ENCODE measurements around the gene MAML2.

MAML2 gene

DNA sequence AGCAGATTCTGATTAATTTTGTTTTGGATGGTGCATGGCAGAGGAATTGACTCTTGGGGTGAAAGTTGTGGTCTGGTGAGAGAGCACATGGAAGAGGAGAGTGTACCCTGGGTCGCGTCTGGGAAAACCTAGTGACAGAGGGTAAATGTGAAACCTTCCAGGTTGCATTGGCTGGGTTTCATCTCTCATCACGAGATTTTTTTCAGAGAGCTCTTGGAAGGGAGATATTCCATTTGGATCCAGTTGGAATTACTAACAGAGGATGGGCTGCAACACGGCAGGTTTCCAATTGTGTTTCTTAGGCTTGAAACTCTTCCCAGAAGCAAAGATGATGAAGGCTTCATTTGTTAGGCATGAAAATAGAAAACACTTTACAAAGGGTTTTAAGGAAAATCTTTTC, 309.4 kb downstream of the MAML2 start:
- no peak for DNase-seq

DNA sequence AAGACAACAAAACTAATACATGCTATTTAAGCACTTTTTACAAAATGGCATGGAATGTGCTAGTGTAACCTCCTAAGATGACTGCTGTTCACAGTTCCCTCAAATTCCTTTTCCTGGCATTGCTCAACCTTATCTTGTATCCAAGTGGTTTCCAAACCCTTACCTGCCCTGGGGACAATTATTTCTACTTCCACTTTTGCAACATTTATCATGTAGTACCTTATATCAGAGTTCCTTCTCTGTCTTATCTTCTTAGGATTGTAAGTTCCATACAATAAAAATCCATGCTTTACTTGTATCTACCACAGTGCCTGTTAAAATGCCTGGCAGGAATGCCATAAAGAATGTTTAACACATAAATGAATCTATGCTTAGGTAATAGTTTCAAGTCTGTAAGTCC, 309.9 kb downstream of the MAML2 start:
- no peak for DNase-seq

DNA sequence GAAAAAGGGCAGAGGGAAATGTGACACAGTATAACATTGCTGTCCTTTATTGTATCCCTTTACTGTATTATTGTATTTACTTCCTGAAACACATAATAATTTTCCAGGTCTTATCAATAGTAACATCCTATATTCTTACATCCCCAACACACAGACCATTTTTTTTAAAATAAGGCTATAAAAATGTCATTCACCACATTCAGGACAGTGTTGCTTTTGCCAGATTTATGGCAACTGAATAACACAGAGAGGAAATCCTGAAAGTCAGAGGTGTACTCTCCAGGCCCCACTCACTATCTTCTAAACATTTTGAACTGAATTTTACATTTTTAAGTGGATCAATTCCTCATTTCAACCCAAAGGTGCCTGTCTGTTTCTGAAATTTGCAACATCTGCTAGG, 314.2 kb downstream of the MAML2 start:
- DNase-seq: no peak

DNA sequence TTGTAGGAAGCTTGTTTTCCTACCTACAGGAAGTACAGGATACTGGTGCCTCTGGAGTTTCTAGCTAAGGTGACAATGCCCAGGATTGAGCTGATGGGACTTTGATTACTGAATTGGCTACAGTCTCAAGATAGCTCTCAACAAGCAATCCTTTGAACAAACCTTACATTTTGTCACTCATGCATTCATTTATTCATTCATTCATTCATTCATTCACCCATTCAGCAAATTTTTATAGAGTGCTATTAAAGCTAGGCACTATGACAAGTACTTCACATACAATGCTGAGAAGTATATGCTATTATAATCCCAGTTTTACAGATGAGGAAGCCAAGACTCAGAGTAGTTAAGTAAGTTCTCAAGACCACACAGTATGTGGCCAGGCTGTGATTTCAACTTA, 316.0 kb downstream of the MAML2 start:
- no peak for DNase-seq

DNA sequence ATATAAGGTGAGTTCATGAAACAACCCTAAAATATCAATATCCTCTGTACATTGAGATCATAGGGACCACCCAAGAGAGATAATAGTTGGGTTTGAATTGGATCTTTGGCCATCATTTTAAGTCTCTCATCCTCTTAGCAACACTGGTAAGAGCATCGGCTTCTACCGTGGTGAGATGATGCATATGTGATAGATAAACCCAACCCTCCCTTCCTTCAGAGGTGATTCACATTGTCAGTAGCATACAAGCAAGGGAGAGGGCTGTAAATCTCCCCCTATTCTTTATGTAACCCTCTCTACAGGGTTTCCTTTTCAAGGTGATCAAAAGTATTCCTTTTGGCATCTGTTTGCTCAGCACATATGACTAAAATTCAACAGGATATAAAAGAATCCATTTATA, 316.7 kb downstream of the MAML2 start:
- no peak for DNase-seq

DNA sequence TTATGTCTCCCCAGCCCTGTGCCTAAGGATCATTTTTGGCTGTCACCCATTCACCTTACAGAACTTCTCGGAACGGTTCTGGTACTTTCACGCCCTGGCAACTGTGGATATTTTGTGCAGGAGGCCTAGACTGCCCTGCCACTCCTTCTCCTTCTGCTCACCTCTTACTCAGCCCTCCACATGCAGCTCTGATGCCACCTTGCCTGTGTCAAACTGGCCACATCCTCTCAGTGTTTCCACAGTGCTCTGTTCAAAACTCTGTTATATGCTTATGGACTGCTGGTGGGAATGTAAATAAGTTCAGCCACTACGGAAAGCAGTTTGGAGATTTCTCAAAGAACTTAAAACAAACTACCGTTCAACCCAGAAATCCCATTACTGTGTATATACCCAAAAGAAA, 318.3 kb downstream of the MAML2 start:
- DNase-seq: no peak

DNA sequence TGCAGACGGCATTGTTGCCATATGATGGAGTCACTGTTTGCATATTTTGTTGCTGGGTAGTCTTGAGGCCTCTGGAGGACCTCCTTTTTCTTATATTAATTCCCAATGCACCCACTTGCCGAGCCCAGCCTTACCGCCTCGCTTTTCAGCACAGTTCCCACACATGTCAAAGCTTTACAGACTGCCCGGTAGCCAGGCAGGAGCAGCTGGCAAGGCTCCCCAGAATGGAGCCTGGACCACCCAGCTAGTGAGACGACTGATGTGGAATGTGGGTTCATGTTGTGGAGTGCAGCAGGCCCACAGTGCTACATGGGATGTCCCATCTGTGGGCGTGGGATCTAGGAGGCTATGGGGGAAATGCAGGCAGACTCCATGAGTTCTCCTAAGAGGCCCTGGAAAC, 319.7 kb downstream of the MAML2 start:
- DNase-seq: no peak

DNA sequence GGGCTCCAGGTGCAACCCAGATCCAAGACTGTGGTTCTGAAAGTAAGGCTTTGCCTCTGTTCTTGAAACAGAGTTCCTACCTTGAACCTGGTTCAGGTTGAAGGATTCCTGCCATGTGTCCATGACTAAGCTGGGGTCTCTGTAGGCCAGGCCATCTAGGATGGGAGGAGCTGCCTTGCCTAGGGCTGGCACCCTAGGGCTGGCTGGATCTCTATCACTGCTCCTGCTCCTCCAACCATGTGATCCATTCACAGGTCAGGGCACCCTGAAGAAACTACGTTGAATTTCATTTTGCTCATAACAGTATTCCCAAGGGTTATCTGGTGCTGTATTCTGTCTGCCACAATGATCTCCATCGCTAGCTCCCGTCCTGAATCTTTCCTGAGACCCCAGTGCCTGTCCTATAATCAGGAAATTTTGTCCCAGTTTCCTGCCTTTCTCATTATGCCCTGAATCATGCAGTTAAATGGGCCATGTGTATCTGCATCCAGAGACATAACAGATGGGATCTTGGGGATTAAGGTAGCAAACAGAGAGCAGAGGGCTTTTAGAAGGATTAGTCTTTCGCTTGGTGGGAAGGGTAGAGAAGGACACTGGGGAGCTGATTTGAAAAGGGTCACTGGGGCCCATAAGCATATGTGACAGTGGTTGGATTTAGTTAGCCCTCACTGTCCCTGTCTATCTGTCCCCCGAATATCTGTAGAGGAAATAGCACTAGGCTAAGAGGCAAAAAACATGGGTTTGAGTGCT, 320.9 kb downstream of the MAML2 start:
- no peak for DNase-seq

DNA sequence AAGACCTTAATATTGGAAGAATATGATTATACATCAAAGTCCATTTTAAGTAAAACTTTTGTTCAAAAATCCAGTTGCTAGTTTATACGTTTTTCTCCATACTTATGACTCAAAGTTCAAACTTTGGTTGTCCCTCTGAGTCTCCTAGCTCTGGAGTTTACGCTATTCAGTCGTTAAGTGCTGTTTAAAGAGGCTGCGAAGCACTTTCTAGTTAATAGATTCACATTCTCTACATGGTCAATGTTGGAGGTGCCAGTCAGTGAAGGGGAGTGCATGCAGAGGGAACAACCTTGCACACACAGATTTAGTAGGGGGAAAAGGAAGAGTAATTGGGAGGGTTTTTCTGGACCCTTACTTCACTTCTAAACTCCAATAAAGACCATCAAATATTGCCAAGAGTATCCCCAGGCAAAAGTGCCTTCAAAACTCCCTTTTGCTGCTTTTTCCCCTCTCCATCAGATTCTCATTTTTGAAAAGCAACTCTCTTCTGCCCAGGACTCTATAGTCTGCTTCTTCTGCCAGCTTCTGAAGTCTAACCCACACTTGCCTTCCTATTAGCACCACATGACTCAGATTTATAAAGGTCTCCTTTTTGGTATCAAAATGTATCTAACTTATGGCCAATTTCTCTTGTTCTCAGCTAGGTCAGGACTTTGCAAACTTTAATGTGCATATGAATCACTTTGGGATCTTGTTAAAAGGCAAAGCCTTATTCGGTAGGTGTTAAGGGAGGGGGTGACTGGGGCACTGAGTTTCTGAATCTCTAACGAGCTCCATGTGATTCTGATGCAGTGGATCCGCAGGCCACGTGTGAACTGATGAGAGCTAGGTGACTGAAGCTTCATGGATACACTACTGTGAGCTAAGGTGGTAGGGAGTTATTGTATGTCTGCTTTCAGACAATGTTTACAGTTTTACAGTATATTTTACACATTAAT, 322.9 kb downstream of the MAML2 start:
- DNase-seq: no peak

DNA sequence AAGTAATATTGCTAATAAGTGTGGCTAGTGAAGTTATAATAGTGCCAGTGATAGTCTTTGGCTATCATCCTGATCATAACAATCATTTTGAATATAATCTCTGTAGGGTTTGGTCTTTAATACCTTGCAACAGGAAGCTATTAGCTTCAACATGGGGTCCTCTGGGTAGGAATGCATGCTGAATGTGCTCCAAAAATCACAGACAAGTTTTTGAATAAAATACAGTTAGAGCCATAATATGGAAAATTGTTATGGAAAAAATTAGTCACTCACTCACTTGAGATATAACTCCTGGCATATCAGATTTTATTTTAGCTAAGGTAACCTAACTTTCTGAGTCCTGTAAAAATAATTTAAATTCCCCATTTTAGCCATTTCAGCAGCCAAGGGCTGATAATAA, 323.7 kb downstream of the MAML2 start:
- no peak for DNase-seq

DNA sequence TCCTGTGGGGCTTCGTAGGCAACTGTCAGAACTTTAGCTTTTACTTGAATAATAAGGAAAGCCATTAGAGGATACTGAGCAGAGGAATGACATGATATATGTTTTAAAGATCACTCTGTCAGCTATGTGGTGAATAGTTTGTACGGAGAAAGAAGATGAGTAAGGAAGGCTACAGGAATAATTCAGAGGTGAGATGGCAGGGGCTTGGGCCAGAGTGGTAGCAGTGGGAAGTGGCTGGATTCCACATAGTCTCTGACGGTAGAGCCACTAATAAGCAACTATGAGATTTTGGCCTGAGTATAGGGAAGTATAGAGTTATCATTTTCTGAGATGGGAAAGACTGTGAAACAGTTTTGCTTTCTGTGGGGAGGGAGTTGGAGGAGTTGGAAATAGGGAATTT, 325.1 kb downstream of the MAML2 start:
- DNase-seq: no peak

DNA sequence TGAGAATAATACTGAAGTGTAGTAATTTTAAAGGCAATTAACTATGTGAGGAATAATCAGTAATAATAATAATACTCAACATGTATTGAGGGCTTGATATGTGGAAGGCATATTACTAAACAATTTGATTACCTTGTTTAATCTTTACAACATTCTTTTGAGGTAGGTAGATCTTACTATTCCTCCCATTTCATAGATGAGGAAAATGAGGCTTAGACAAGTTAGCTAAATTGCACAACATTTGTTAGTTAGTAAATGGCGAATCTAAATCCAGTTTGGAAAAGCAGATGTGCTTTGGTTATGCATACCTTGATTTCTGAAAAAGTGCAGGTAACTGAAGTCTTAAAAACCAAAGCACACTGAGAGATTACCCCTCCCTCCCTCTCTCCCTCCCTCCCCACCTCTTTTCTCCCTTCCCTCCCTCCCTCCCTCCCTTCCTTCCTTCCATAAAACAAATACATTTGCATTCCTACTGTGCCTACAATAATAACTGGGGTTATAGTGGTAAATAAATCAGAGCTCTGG, 326.0 kb downstream of the MAML2 start:
- no peak for DNase-seq

DNA sequence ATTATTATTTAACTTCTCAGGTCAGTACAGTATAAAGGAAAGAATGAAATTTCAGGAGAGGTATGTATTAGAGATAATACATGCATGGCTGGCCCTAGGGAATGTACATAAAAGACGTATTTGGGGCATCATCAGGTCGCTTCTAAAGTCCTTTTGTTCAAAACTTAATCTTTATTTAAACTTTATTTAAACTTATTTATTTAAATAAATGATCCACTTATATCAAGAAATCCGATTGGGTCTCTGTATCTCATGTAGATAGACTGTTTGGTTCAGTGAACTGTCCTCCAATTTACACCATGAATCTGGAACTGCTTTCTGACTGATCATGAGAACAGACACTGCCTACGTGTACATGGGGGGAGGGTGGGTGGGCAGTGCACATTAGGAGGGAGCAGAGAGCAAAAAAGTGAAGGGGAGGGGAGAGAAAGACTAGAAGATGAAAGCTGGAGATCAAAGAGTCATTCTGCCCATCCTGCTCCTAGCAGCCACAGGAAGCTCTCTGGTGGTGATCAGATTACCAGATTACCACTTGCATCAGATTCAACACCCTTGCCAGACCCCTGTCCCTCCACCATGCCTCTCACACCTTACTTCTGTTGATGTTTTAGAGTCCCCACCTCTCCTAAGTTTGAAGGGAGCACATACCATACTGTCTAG, 327.0 kb downstream of the MAML2 start:
- DNase-seq: no peak

DNA sequence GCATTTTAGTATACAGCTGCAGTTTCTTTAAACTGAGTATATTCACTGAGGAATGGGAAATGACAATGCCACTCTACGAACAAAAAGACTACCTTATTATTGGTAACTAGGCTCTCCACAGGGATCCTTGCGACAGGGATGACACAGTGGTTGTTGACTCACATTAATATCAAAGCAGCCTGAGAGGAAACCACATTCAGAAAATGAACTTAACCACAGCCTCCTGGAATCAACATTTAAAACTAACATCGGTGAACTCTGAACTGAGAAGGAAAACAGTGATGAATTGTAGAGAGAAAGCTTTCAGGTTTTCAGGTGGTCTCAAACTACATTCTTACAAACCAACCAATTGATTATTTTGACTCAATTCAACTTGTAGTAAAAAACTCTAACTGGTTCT, 328.8 kb downstream of the MAML2 start:
- DNase-seq: peak; percentile 53 to 81 (median 62)

DNA sequence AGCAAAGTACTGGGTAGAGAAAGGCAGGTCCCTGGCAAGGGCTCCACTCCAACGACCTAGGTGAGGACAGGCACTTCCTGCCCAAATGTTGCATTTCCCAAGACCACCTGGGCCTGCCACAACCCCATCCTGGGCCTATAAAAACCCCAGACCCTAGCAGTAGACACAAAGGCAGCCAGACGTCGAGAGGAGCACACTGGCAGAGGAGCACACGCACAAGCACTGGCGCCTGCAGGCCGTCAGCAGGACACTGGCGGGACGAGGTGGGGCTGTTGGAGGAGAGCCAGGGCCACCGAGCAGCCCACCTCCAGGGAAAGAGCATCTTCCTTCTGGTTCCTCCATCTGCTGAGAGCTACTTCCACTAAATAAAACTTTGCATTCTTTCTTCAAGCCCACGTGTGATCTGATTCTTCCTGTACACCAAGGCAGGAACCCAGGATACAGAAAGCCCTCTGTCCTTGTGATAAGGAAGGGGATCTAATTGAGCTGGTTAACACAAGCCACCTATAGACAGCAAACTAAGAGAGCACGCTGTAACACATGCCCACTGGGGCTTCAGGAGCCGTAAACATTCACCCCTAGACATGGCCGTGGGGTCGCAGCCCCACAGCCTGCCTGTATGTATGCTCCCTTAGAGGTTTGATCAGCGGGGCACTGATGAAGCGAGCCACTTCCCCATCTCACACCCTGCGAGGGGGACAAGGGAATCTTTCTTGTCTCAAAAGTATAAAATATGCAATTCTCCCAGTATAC, 329.4 kb downstream of the MAML2 start:
- DNase-seq: no peak

DNA sequence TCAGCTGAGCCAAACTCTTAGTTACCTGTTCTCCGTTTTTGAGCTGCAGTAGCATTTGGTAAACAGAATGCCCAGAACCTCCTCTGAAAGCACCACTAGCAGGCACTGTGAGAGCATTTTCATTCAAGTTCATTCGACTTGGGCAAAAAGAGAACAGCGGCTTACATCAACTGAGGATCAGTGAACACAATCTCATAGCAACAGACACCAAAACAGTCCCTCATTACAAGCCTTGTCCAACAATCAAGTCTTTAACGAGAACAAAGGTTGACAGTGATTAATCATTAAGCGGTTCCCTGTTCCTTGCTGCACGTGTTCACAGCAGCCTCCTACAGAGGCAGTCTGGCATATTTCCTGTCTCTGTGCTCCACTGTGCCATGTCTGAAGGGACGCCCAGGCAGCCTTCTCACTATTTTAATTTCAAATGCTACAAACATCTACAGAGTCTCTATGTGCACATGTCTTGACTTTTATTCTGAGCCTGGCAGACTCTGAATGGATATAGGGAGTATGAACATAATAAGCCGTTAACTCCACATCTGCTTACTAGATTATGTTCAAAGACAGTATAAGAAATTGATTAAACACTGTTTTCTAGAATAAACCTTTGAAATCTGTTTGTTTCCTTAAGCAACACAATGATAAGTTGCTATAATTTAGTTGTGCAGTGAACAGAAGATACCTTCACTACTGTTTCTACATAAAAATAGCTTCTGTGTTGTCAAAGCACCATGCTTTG, 330.7 kb downstream of the MAML2 start:
- peak; percentile 61 to 88 (median 70) for DNase-seq

DNA sequence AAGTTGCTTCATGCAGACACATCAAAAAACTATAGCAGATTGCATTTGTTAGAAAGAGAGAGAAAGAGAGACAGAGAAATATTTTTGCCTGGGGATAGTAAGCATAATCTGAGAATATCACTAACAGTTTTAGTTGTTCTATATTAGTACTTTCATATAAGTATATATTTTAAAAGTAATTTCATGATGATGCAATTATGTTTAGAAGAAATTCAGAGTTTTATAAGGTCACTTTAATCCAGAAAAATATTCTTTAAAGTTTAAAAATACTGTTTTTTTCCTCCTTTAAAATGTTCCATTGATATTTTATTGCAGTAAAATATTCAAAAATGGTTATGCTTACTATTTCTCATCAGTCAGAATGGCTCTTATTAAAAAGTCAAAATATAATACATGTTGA, 332.3 kb downstream of the MAML2 start:
- DNase-seq: no peak

DNA sequence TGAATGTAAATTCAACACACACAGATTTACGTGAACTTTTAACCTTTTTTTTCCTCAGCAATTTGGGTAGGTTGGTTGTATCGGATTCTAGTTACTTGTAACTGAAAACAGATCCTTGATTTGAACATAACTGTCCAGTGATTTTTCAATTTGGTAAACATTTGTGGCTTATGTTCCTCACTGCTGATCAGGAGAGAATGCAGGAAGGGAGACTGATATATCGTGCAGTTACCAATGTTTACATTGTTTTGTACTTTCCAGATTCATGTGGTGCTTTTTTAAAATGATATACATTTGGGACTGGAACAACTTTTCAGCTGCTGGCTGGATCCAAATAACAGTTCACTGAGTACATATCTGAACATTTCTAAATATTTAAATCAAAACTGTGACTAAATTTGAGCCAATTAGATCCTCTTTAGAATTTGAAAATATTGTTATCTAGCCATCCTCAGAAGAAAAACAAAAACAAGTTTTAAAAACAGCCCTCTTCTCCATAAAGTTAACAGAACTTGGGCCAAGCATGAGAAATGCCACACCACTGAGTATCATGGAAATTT, 334.8 kb downstream of the MAML2 start:
- DNase-seq: no peak

DNA sequence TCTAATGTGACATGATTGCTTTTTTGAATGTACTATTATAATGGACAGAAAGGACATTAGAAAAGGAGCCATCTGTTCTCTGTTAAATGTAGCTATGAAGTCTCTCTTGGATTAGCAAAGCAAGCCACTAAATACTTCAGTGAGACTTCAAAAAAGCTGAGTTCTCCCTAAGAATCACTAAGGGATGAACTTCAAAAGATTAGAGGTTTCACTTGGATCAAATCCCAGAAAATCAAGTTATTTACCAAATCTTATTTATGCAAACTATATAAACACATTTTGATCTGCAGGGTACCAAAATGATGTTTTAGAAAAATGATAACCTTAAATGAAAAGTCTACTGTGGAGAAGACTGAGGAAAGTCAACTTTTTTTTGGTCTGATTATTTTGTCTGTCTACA, 337.0 kb downstream of the MAML2 start:
- no peak for DNase-seq

DNA sequence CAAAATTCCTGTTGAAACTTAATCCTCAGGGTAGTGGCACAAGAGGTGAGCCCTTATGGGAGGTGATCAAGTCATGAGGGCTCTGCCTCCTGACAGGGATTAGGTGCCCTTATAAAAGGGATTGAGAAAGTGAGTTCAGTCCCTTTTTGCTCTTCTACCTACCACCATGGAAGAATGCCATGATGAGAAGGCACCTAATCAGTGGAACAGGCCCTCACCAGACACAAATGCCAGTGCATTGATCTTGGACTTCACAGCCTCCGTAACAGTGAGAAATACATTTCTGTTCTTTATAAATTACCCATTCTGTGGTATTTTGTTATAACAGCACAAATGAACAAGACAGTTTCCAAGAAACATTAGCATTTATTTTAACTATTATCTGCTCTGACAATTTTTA, 338.1 kb downstream of the MAML2 start:
- DNase-seq: no peak

DNA sequence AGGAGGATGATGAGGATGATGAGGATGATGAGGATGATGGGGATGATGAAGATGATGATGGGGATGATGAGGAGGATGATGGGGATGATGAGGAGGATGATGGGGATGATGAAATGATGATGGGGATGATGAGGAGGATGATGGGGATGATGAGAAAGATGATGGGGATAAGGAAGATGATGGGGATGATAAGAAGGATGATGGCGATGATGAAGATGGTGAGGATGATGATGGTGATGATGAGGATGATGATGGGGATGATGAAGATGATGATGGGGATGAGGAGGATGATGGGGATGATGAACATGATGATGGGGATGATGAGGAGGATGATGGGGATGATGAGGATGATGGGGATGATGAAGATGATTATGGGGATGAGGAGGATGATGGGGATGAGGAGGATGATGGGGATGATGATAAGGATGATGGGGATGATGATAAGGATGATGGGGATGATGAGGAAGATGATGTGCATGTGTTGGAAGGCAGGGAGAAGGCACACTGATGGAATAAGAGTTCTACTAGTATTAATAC, 340.2 kb downstream of the MAML2 start:
- no peak for DNase-seq

Data from suppressor macrophage (primary cell).